Activated CD8-positive, alpha-beta T cell treated with anti-CD3 and anti-CD28 coated beads for 36 hours (primary cell): ENCODE results near the gene SYNGAP1. TPM values are rescaled to one million over a fixed set of nuclear protein-coding genes. Genes with fewer than 3 reads are reported as not detected.

Experiments used
- ATAC-seq: fragments of 200-7000 bp; cut with Tn5 transposase; one replicate; pipeline ENCODE4 v1.10.0; 2021; ENCODE audit warnings: mild to moderate bottlenecking, moderate library complexity
- CTCF ChIA-PET: fragments of 350-600 bp; sonication (Branson Sonifier 250); formaldehyde crosslinking; loops from one replicate; lab custom pipeline; 2021; ENCODE audit warnings: antibody characterized with exemption; lab: Charles Lee
- POLR2A ChIA-PET: fragments of 350-600 bp; sonication (Branson Sonifier 250); formaldehyde crosslinking; loops from one replicate; lab custom pipeline; 2021; ENCODE audit warnings: antibody characterized with exemption; lab: Charles Lee
- DNase-seq: peaks from one replicate; pipeline ENCODE4 v3.0.0-alpha.2; 2020
- H3K27ac Mint-ChIP-seq: one replicate; pipeline ENCODE4 v1.8.0; 2021; ENCODE audit warnings: mild to moderate bottlenecking, mixed read lengths
- H3K27me3 Mint-ChIP-seq: one replicate; pipeline ENCODE4 v1.8.0; 2021; ENCODE audit warnings: mixed read lengths
- H3K36me3 Mint-ChIP-seq: one replicate; pipeline ENCODE4 v1.8.0; 2021; ENCODE audit warnings: low read depth, mixed read lengths
- H3K4me1 Mint-ChIP-seq: one replicate; pipeline ENCODE4 v1.8.0; 2021; ENCODE audit warnings: low read depth, mixed read lengths
- H3K4me3 Mint-ChIP-seq: one replicate; pipeline ENCODE4 v1.8.0; 2021; ENCODE audit warnings: mild to moderate bottlenecking, moderate library complexity, mixed read lengths
- H3K9me3 Mint-ChIP-seq: one replicate; pipeline ENCODE4 v1.8.0; 2021; ENCODE audit warnings: mixed read lengths
- intact Hi-C: fragments of 100-400 bp; cut with micrococcal nuclease; formaldehyde crosslinking; loops from one replicate; pipeline ENCODE4 v1.10.0; 2022
- total RNA-seq, 2 experiments: library from RNA; stranded (reverse); gene quantifications; one replicate each; pipeline ENCODE4 v1.2.3, GENCODE V29; 2021
- TF ChIP-seq, protein P1 (sequence below): fragments of 200-600 bp; IDR thresholded peaks from one replicate; pipeline ENCODE4 v1.8.0; 2022; ENCODE audit warnings: antibody characterized with exemption, mild to moderate bottlenecking

Gene SYNGAP1
- total RNA-seq, 2 experiments from 2014 or later: 57.9 to 67.0 TPM

DNA sequence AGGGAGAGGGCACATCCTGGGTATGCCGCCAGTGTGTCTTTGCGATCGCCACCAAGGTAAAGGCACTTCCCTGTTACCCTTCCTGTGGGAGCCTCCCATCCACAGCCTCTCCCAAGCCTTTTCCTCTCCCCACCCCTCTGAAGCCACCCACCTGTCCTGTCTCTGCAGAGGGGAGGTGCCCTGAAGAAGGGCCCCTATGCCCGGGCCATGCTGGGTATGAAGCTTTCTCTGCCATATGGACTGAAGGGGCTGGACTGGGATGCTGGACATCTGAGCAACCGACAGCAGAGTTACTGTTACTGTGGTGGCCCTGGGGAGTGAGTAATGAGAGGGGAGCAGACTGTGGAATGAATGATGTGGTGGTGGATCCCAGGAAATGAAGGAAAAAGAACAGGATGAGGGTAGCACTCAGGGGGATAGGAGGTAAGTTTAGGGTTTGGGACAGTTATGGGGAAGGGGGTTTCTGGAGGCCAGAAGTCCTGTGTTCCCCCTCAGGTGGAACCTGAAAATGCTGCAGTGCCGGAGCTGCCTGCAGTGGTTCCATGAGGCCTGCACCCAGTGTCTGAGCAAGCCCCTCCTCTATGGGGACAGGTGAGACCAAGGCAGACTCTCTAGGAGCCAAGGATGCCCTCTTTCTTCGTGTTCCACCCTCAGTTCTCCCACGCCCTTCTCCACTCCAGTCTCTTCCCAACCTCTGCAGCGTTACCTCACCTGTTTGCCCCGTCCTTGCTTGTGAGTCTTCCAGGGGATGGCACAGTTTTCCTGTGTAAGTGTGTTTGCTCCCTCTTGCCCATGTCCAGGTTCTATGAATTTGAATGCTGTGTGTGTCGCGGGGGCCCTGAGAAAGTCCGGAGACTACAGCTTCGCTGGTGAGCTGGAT lies 6.4 kb upstream of the SYNGAP1 start:
- H3K27ac Mint-ChIP-seq: peak overlapping the region; percentile 100
- no peaks in the 10 kb centered on the region for H3K9me3 Mint-ChIP-seq
- DNase-seq (no peak), ATAC-seq (no peak)
- H3K27me3 Mint-ChIP-seq: no peaks in the 10 kb centered on the region
- ChIA-PET POLR2A (interaction anchor here (1.1 to 1.8 kb wide), 3 partner anchors 12 to 142 kb away, joined by 3 to 7 read pairs (median 7); partner anchors contain the start of genes RPS18 and VPS52), CTCF (interaction anchor here (0.8 to 1.6 kb wide), 3 partner anchors 13 to 77 kb away, joined by 3 read pairs; no protein-coding TSS in a partner anchor)
- peaks cover 62% of the 10 kb centered on the region for H3K4me1 Mint-ChIP-seq
- TF ChIP-seq, protein P1, sequence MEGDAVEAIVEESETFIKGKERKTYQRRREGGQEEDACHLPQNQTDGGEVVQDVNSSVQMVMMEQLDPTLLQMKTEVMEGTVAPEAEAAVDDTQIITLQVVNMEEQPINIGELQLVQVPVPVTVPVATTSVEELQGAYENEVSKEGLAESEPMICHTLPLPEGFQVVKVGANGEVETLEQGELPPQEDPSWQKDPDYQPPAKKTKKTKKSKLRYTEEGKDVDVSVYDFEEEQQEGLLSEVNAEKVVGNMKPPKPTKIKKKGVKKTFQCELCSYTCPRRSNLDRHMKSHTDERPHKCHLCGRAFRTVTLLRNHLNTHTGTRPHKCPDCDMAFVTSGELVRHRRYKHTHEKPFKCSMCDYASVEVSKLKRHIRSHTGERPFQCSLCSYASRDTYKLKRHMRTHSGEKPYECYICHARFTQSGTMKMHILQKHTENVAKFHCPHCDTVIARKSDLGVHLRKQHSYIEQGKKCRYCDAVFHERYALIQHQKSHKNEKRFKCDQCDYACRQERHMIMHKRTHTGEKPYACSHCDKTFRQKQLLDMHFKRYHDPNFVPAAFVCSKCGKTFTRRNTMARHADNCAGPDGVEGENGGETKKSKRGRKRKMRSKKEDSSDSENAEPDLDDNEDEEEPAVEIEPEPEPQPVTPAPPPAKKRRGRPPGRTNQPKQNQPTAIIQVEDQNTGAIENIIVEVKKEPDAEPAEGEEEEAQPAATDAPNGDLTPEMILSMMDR: no peak
- intact Hi-C loops: no loop called here
- H3K4me3 Mint-ChIP-seq: no peak overlapping the region
- H3K36me3 Mint-ChIP-seq: peaks cover 40% of the 10 kb centered on the region

DNA sequence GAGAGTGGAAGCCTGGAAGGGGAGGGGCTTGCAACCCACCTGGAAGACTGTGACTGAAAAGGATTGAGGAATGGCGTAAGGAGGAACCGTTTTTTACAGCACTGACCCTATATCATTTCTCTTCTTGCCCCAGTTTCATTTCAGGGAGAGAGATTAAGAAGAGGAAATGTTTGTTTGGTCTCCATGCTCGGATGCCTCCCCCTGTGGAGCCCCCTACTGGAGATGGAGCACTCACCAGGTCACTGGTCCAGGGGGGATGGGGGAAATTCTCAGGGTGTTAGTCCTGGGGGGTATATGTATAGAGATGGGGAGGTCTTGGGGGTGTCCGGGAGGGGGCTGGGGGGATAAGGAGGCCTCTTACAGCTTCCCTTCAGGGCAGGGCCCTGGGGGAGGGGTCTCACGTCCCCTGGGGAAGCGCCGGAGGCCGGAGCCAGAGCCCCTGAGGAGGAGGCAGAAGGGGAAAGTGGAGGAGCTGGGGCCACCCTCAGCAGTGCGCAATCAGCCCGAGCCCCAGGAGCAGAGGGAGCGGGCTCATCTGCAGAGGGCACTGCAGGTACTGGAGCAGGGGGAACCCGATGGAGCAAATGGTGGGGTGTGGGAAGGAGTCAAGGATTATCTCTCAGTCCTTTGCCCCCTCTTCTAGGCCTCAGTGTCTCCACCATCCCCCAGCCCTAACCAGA lies 5.1 kb upstream of the SYNGAP1 start:
- intact Hi-C loops: no loop called here
- TF ChIP-seq, protein P1: peak; percentile 37
- ChIA-PET CTCF (interaction anchor here (0.8 to 1.6 kb wide), 3 partner anchors 17 to 78 kb away, joined by 3 to 4 read pairs (median 3); no protein-coding TSS in a partner anchor), POLR2A (interaction anchor here (1.6 to 5.4 kb wide), 2 partner anchors 11 to 15 kb away, joined by 7 to 46 read pairs; no protein-coding TSS in a partner anchor)
- Mint-ChIP-seq H3K9me3 (no peaks in the 10 kb centered on the region), H3K36me3 (peaks cover 37% of the 10 kb centered on the region), H3K4me3 (no peak overlapping the region), H3K4me1 (peaks cover 68% of the 10 kb centered on the region), H3K27me3 (no peaks in the 10 kb centered on the region), H3K27ac (peak overlapping the region; percentile 100)
- peak; percentile 42 for DNase-seq
- no peak for ATAC-seq

DNA sequence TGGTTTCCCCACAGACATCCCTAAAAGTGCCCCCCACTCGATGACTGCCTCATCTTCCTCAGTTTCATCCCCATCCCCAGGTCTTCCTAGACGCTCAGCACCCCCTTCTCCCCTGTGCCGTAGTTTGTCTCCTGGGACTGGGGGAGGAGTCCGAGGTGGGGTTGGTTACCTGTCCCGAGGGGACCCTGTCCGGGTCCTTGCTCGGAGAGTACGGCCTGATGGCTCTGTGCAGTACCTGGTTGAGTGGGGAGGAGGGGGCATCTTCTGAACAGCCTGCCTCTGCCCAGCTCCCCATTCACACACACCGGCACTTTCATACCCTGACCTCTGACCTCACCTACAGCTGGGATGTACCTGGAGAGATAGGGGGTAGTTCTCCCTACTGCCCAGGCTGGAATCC lies 4.0 kb upstream of the SYNGAP1 start:
- H3K4me1 Mint-ChIP-seq: peaks cover 66% of the 10 kb centered on the region
- CTCF ChIA-PET: interaction anchor here (1.3 to 1.5 kb wide), 3 partner anchors 9 to 25 kb away, joined by 3 to 4 read pairs (median 4); no protein-coding TSS in a partner anchor
- intact Hi-C loops: no loop called here

DNA sequence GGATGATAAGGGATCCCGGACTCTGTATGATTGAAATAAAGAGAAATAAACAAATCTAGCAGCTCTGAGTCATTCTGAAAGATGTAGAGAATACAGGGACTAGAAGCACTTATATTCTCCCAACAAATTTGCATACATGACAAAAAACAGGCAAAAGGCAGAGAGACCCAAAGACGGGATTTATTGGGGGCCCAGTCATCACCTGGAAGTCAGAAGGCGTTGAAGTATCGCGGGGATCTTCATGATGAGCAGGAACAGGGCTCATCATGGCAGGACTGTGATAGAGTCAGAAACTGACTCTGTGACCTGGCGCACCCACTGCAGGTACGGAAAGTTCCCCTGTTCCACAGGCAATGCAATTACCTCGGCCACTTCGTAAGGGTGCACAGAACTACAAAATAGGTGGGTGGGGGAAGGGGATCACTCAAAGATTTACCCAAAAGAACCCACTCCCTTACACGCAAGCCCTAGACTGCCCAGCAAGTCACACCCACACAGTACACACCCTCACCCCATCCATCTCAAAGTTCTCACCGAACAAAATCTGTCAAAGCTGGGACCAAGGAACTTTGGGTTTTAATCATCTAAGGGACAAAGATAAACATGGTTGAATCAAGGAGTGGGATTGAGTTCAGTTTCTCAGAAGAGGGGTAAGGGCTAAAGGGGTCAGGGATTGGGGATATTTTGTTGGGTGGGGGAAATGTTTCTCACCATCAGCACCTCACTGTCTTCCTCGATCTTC lies 3.3 kb upstream of the SYNGAP1 start:
- ChIA-PET CTCF (interaction anchor here (1.4 to 1.5 kb wide), 2 partner anchors 9 to 26 kb away, joined by 3 to 4 read pairs; no protein-coding TSS in a partner anchor), POLR2A (interaction anchor here (0.8 to 5.4 kb wide), 11 partner anchors 9 to 163 kb away, joined by 3 to 46 read pairs (median 4); partner anchors contain the start of genes B3GALT4 and ZBTB9)
- Mint-ChIP-seq H3K9me3 (no peaks in the 10 kb centered on the region), H3K4me1 (peaks cover 70% of the 10 kb centered on the region), H3K4me3 (peak overlapping the region; percentile 98), H3K27me3 (no peaks in the 10 kb centered on the region), H3K27ac (peak overlapping the region; percentile 100), H3K36me3 (peaks cover 37% of the 10 kb centered on the region)
- ATAC-seq (no peak), DNase-seq (peak; percentile 60)
- TF ChIP-seq, protein P1: no peak
- intact Hi-C loops: no loop called here

More for the DNA sequence above, 4.0 kb upstream of the SYNGAP1 start:
- Mint-ChIP-seq H3K27me3 (no peaks in the 10 kb centered on the region), H3K9me3 (no peaks in the 10 kb centered on the region), H3K27ac (peak overlapping the region; percentile 100), H3K36me3 (peaks cover 37% of the 10 kb centered on the region), H3K4me3 (peak overlapping the region; percentile 98)
- TF ChIP-seq, protein P1: no peak
- no peak for DNase-seq
- POLR2A ChIA-PET: interaction anchor here (0.9 to 5.4 kb wide), 3 partner anchors 10 to 139 kb away, joined by 3 to 46 read pairs (median 6); partner anchors contain the start of gene B3GALT4
- ATAC-seq: no peak
